Testis (tissue), 3 donors: ENCODE measurements around the gene HELZ. TPM values are rescaled to one million over a fixed set of nuclear protein-coding genes. Genes with fewer than 3 reads are reported as not detected.

Source experiments
- DNase-seq: peaks from one replicate; pipeline ENCODE4 v3.0.0-alpha.2; 2019
- H3K27ac ChIP-seq, 2 donors: fragments of 200-600 bp; sonication (generic); one replicate each; pipeline ENCODE4 v1.5.1; 2019
- H3K27me3 ChIP-seq: fragments of 200-600 bp; sonication (generic); one replicate; pipeline ENCODE4 v1.5.1; 2019
- H3K36me3 ChIP-seq: fragments of 200-600 bp; sonication (generic); one replicate; pipeline ENCODE4 v1.5.1; 2017; ENCODE audit warnings: low read depth; ENCODE audit errors: missing control alignments
- H3K4me1 ChIP-seq: fragments of 200-600 bp; sonication (generic); one replicate; pipeline ENCODE4 v1.5.1; 2019
- H3K4me3 ChIP-seq, 2 donors: fragments of 200-600 bp; sonication (generic); one replicate each; pipeline ENCODE4 v1.5.1; 2017 to 2019
- H3K9me3 ChIP-seq: fragments of 200-600 bp; sonication (generic); one replicate; pipeline ENCODE4 v1.5.1; 2017
- POLR2A ChIP-seq: fragments of 450-650 bp; IDR thresholded peaks from one replicate; pipeline ENCODE4 v1.6.1; 2017; ENCODE audit warnings: antibody characterized with exemption, mild to moderate bottlenecking, moderate library complexity
- WGBS, 2 donors: methylation state at CpG; one replicate each; pipeline ENCODE4 v1.1.5; 2018; 5-methylcytosine and 5-hydroxymethylcytosine counted together
- intact Hi-C: fragments of 100-400 bp; cut with DNase I; formaldehyde crosslinking; loops from one replicate; pipeline ENCODE4 v1.15.1; 2023; ENCODE audit warnings: low total_unique reads
- polyA plus RNA-seq: library from polyadenylated mRNA; stranded (reverse); fragments of 350-450 nt; fragmentation: Illumina TruSeq; extraction: RNeasy Lipid Tissue Mini Kit (QIAGEN cat#74804); gene quantifications from one replicate; pipeline ENCODE4 v1.2.3, GENCODE V29; 2014; ENCODE audit warnings: low read depth, low replicate concordance; ENCODE audit not compliant: insufficient read depth
- small RNA-seq, 2 donors: library from RNA; depleted of rRNA; stranded (forward); fragments of <200 nt; gene quantifications; one replicate each; pipeline ENCODE3, GENCODE V24; 2016
- total RNA-seq, 2 donors: library from RNA; depleted of rRNA; stranded (reverse); fragments of >200 nt; gene quantifications; one replicate each; pipeline ENCODE4 v1.2.3, GENCODE V29; 2016
- TF ChIP-seq, protein P1 (sequence below), 3 experiments: fragments of 450-650 bp in 2 of 3; fragments of 200-600 bp in 1 of 3; sonication (generic) in 1 of 3; IDR thresholded peaks; one replicate each; pipeline ENCODE4 v1.5.1; 2016 to 2019; ENCODE audit warnings: antibody characterized with exemption in 3 of 3, mild to moderate bottlenecking in 2 of 3, moderate library complexity in 1 of 3

HELZ gene
- total and polyA plus RNA-seq, 3 donors from 2014 or later = 26.2 to 154 (median 142) TPM

DNA sequence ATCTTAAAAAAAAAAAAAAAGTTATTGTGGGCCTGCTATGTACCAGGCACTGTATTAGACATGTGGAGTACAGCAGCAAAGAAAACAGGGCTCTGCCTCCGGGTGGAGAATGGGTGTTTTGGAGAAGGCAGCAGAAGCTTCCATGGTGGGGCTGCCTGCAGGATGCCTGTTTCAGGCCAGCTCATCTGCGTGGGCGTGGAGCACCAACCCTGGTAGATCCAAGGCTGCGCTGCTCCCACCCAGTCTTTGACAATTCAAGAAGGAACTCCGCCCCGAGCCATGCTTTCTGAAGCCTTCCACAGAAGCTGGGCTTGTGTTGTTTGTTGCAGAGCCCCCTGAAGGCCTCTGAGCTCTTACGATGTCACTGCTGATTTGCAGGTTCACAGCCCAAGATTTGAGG lies 223.8 kb downstream of the HELZ start:
- Histone ChIP-seq H3K27ac (no peak overlapping the region), H3K4me3 (no peak overlapping the region), H3K9me3 (no peaks in the 10 kb centered on the region), H3K4me1 (peaks cover 3% of the 10 kb centered on the region), H3K36me3 (no peaks in the 10 kb centered on the region), H3K27me3 (no peaks in the 10 kb centered on the region)
- 90 to 95% methylated on average over 7 of the region's 7 CpGs for WGBS, 2 donors
- DNase-seq = no peak
- intact Hi-C loops = no loop called here
- TF ChIP-seq, protein P1, sequence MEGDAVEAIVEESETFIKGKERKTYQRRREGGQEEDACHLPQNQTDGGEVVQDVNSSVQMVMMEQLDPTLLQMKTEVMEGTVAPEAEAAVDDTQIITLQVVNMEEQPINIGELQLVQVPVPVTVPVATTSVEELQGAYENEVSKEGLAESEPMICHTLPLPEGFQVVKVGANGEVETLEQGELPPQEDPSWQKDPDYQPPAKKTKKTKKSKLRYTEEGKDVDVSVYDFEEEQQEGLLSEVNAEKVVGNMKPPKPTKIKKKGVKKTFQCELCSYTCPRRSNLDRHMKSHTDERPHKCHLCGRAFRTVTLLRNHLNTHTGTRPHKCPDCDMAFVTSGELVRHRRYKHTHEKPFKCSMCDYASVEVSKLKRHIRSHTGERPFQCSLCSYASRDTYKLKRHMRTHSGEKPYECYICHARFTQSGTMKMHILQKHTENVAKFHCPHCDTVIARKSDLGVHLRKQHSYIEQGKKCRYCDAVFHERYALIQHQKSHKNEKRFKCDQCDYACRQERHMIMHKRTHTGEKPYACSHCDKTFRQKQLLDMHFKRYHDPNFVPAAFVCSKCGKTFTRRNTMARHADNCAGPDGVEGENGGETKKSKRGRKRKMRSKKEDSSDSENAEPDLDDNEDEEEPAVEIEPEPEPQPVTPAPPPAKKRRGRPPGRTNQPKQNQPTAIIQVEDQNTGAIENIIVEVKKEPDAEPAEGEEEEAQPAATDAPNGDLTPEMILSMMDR (IDR thresholded peaks at IDR 0.05) = no peak
- no peak for TF ChIP-seq POLR2A

Small RNA genes lying within 50 kb of the gene (small RNA-seq; reads per million reads assigned to genes)
- gene AC007448.1 (0 reads per million in 2 donors), gene RF00393 (0 reads per million in 2 donors), gene RNA5SP447 (0 reads per million in 2 donors)

Other genes with a start within 250 kb of the HELZ start
- gene CACNG1, start 200.6 kb downstream of the HELZ start, total RNA-seq = not detected
- gene CACNG1, start 200.6 kb downstream of the HELZ start, polyA plus RNA-seq = 0.69 TPM
- 10 to 100 TPM; 32.8 to 46.3 TPM for gene PSMD12, start 121.4 kb upstream of the HELZ start, total RNA-seq
- gene PSMD12, start 121.4 kb upstream of the HELZ start, polyA plus RNA-seq = 71.2 TPM
- 10 to 100 TPM in 1 of 2 donors, 1 to 10 TPM in 1; 8.3 to 12.2 TPM for gene PITPNC1, start 132.1 kb upstream of the HELZ start, total RNA-seq
- 12.8 TPM for gene PITPNC1, start 132.1 kb upstream of the HELZ start, polyA plus RNA-seq